ENCODE data around the gene SERPINC1. TPM values are rescaled to one million over a fixed set of nuclear protein-coding genes. Genes with fewer than 3 reads are reported as not detected.

The SERPINC1 gene
- total and polyA plus RNA-seq, 2 of the 13 experiments (the other 11 are each of a cell fraction or from before 2014, with no cell fraction given), result 142 to 205 TPM

DNA sequence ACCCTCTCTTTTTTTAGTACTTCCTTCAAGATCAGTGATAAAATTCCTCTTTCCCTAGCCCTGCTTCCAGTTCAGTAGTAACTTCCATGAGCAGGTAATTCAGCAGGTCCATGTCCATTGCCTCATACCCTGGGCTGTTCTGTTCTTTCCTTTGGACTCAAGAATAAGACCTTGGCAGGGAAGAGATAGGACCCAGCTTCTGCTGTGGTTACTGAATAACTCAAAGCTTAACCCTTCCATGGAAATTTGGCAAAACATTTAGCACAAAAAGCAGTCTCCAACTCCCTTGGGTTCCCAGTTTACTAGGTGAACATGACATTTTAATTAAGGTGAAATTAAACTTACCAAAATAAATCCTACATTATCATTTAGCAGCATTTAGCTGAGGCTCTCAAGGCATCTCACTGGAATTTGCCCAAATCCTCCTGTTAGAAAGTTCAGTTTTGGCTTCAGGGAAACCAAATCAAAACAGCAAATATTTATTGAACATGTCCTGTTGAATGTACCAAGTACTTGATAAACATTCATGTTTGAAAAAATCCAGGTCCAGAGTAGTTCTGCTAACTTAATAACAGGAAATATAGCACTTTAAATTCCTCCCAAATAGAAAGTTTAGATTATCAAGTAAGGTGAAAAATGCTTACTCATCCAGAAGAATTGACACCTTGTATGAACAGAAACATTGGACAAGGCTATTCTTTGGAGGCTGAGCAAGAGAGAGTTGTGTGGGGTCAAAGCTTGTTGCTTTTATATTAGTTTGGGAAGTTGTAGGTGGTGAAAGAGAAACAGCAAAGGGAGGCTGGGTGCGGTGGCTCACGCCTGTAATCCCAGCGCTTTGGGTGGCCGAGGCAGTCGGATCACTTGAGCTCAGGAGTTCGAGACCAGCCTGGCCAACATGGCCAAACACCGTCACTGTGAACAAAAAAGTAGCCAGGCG lies 8.4 kb upstream of the SERPINC1 start (continued):
- TF ChIP-seq, protein P1, sequence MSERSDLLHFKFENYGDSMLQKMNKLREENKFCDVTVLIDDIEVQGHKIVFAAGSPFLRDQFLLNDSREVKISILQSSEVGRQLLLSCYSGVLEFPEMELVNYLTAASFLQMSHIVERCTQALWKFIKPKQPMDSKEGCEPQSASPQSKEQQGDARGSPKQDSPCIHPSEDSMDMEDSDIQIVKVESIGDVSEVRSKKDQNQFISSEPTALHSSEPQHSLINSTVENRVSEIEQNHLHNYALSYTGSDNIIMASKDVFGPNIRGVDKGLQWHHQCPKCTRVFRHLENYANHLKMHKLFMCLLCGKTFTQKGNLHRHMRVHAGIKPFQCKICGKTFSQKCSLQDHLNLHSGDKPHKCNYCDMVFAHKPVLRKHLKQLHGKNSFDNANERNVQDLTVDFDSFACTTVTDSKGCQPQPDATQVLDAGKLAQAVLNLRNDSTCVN (CRISPR knock-in tag; IDR thresholded peaks at IDR 0.05; ENCODE audit: borderline replicate concordance), result no peak
- TF ChIP-seq, protein P2, sequence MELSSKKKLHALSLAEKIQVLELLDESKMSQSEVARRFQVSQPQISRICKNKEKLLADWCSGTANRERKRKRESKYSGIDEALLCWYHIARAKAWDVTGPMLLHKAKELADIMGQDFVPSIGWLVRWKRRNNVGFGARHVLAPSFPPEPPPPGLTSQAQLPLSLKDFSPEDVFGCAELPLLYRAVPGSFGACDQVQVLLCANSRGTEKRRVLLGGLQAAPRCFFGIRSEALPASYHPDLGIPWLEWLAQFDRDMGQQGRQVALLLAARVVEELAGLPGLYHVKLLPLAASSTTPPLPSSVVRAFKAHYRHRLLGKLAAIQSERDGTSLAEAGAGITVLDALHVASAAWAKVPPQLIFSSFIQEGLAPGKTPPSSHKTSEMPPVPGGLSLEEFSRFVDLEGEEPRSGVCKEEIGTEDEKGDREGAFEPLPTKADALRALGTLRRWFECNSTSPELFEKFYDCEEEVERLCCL (CRISPR knock-in tag; IDR thresholded peaks at IDR 0.05; ENCODE audit: borderline replicate concordance), result no peak
- no peak for TF ChIP-seq ZNF75D (CRISPR knock-in tag; IDR thresholded peaks at IDR 0.05; ENCODE audit: borderline replicate concordance)
- peak; percentile 64; the same call in 1 of the 2 replicates for TF ChIP-seq ZMYM3 (CRISPR knock-in tag; IDR thresholded peaks at IDR 0.05)
- TF ChIP-seq ZNF616 (CRISPR knock-in tag; IDR thresholded peaks at IDR 0.05; ENCODE audit: low read depth), result no peak
- no peak for TF ChIP-seq JUNB (CRISPR knock-in tag; IDR thresholded peaks at IDR 0.05; ENCODE audit: borderline replicate concordance)
- no peak for TF ChIP-seq TBL1XR1 (IDR thresholded peaks at IDR 0.05; ENCODE audit: borderline replicate concordance, low read length, partially characterized antibody)
- TF ChIP-seq TGIF2 (CRISPR knock-in tag; IDR thresholded peaks at IDR 0.05), result no peak
- TF ChIP-seq ZNF557 (CRISPR knock-in tag; IDR thresholded peaks at IDR 0.05), result no peak
- no peak for TF ChIP-seq TBP (CRISPR knock-in tag; IDR thresholded peaks at IDR 0.05)
- no peak for TF ChIP-seq BRD4 (CRISPR knock-in tag; IDR thresholded peaks at IDR 0.05)
- no peak for TF ChIP-seq ZNF460 (CRISPR knock-in tag; IDR thresholded peaks at IDR 0.05; ENCODE audit: borderline replicate concordance)
- TF ChIP-seq SOX6 (IDR thresholded peaks at IDR 0.05), result no peak
- TF ChIP-seq SOX6 (CRISPR knock-in tag; IDR thresholded peaks at IDR 0.05), result 0 out of 2 replicates have a peak, but pooled peaks have one; percentile 30
- TF ChIP-seq CEBPB (IDR thresholded peaks at IDR 0.05; ENCODE audit: borderline replicate concordance, low read depth, low read length), result peak; percentile 85
- TF ChIP-seq RBFOX2 (IDR thresholded peaks at IDR 0.05; ENCODE audit: low read depth, low read length), result 0 out of 2 replicates have a peak, but pooled peaks have one; percentile 28
- no peak for TF ChIP-seq TCF7 (IDR thresholded peaks at IDR 0.05; ENCODE audit: low read depth)
- TF ChIP-seq ZNF709 (CRISPR knock-in tag; IDR thresholded peaks at IDR 0.05), result no peak
- TF ChIP-seq ZNF781 (CRISPR knock-in tag; IDR thresholded peaks at IDR 0.05; ENCODE audit: borderline replicate concordance, not compliant biosample characterization), result no peak
- TF ChIP-seq KDM4B (CRISPR knock-in tag; IDR thresholded peaks at IDR 0.05), result no peak
- TF ChIP-seq HDAC6 (IDR thresholded peaks at IDR 0.05; ENCODE audit: low read depth, low read length), result no peak
- no peak for TF ChIP-seq ZNF660 (CRISPR knock-in tag; IDR thresholded peaks at IDR 0.05; ENCODE audit: borderline replicate concordance, low read depth)
- no peak for TF ChIP-seq NR2F2 (IDR thresholded peaks at IDR 0.05; ENCODE audit: borderline replicate concordance, low read depth)
- no peak for TF ChIP-seq MTA1 (CRISPR knock-in tag; IDR thresholded peaks at IDR 0.05; ENCODE audit: borderline replicate concordance)
- no peak for TF ChIP-seq ZNF317 (CRISPR knock-in tag; IDR thresholded peaks at IDR 0.05)
- no peak for TF ChIP-seq REXO4 (CRISPR knock-in tag; IDR thresholded peaks at IDR 0.05; ENCODE audit: borderline replicate concordance)
- no peak for TF ChIP-seq DR1 (CRISPR knock-in tag; IDR thresholded peaks at IDR 0.05)
- TF ChIP-seq CBX5 (CRISPR knock-in tag; IDR thresholded peaks at IDR 0.05; ENCODE audit: borderline replicate concordance), result no peak
- TF ChIP-seq ZNF563 (CRISPR knock-in tag; IDR thresholded peaks at IDR 0.05), result no peak
- no peak for TF ChIP-seq NPAS2 (CRISPR knock-in tag; IDR thresholded peaks at IDR 0.05; ENCODE audit: borderline replicate concordance)

All from HepG2 (cell line).